Measurements from ENCODE around the gene SLC9B2. TPM values are rescaled to one million over a fixed set of nuclear protein-coding genes. Genes with fewer than 3 reads are reported as not detected.

Gene SLC9B2
- total and polyA plus RNA-seq, 10 of the 15 experiments (the other 5 are each of a cell fraction or from before 2014, with no cell fraction given), result 8.9 to 32.5 (median 25.3) TPM

DNA sequence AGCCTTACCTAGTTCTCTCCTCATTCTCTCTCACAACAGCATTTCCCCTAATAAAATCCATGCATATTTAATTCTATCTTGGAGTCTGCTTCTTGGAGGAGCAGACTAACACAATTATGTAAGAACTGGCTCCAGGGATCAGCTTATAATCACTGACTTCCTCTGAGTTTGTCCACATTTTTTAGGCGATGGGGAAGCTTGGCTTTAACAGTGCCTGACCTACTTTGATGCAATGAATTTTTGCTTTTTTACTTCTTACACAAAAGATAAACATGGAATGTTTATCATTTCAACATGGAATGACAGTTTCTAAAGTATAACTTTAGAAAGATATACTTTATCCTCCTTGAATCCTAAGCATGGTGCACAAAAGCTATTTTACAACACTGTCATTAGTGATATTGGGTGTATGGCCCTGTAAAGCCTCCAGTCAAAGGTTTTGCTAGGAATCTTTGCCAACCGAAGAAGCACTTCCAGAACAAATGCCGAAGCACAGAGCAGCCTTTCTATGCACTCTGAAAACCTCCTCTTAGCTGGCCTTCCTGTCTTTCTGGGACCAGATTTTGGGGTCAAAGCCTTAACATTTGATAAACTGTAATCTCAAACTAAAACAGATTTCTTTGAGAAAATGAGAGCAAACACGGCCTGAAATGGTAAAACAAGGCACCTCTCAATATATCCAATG, 22.3 kb upstream of the SLC9B2 start:
- peak overlapping the region; percentile 57; the same call in 1 of the 2 replicates for H3K27ac ChIP-seq (ENCODE audit: control insufficient read depth, insufficient read depth)
- in situ Hi-C loops (cut with MboI), result loop anchor here (10.0 kb wide), 1 partner anchor 474 kb away; no protein-coding TSS in a partner anchor
- no peak for FAIRE-seq
- peak overlapping the region; percentile 91 for H2AFZ ChIP-seq (ENCODE audit: control insufficient read depth, low read depth, low read length)
- peak overlapping the region; percentile 74 for H3K4me3 ChIP-seq
- no peak for DNase-seq (ENCODE audit: low read depth, low spot score)
- H3K9me3 ChIP-seq (replicated peaks; ENCODE audit: control insufficient read depth, insufficient read depth, low read length), result no peaks in the 10 kb centered on the region
- intact Hi-C loops (cut with micrococcal nuclease; ENCODE audit: unreplicated experiment), result loop anchor here (2.0 to 10.0 kb wide), 3 partner anchors 80 to 414 kb away; partner anchors contain the start of genes SLC9B1 and UBE2D3
- 70% methylated on average over 4 of the region's 4 CpGs for WGBS (ENCODE audit: insufficient coverage, insufficient replicate concordance, low lambda C conversion rate, missing lambda C conversion rate)
- H3K9ac ChIP-seq (ENCODE audit: control insufficient read depth, insufficient read depth, low read length), result peak overlapping the region; percentile 66; the same call in 1 of the 2 replicates
- H3K79me2 ChIP-seq (ENCODE audit: control insufficient read depth, insufficient read depth, low read length), result peaks cover 2% of the 10 kb centered on the region
- H3K4me1 ChIP-seq (ENCODE audit: control insufficient read depth, insufficient read depth, low read length), result peaks cover 4% of the 10 kb centered on the region; the same call in 1 of the 2 replicates
- no peaks in the 10 kb centered on the region for H4K20me1 ChIP-seq (ENCODE audit: control insufficient read depth, insufficient read depth)
- POLR2A ChIA-PET, result interaction anchor here (0.6 to 1.0 kb wide), 2 partner anchors 9 to 668 kb away, joined by 3 to 8 read pairs; no protein-coding TSS in a partner anchor
- H3K27me3 ChIP-seq (replicated peaks in 1 of 2; ENCODE audit: control insufficient read depth in 2 of 2, insufficient read depth in 2 of 2, low read length in 1 of 2), result no peaks in the 10 kb centered on the region
- BruUV-seq (replicated peaks), result no TSS peak
- SMC1A ChIA-PET (ENCODE audit: uncharacterized antibody, unreplicated experiment), result interaction anchor here (1.0 to 4.7 kb wide), 19 partner anchors 7 to 668 kb away, joined by 3 to 16 read pairs (median 4); partner anchors contain the start of gene UBE2D3
- no peak for ATAC-seq
- CTCF ChIA-PET, result interaction anchor here (0.6 to 11.9 kb wide), 37 partner anchors 8 to 687 kb away, joined by 3 to 179 read pairs (median 5); no protein-coding TSS in a partner anchor
- RAD21 ChIA-PET (ENCODE audit: unreplicated experiment), result interaction anchor here (0.6 to 3.6 kb wide), 17 partner anchors 7 to 668 kb away, joined by 3 to 13 read pairs (median 4); partner anchors contain the start of gene UBE2D3
- H3K36me3 ChIP-seq (ENCODE audit: control insufficient read depth in 2 of 2, insufficient read depth in 2 of 2, low read length in 1 of 2), result no peaks in the 10 kb centered on the region
- H3K4me2 ChIP-seq (ENCODE audit: control insufficient read depth, insufficient read depth), result peak overlapping the region; percentile 81
- TF ChIP-seq CHD1 (IDR thresholded peaks at IDR 0.05; ENCODE audit: low read depth, low read length) (no peak), TCF7 (IDR thresholded peaks at IDR 0.05; ENCODE audit: borderline replicate concordance) (no peak), RFX5 (IDR thresholded peaks at IDR 0.05; ENCODE audit: low read depth, low read length) (no peak), ZNF687 (IDR thresholded peaks at IDR 0.05) (no peak), BACH1 (IDR thresholded peaks at IDR 0.05; ENCODE audit: borderline replicate concordance) (no peak), SKIL (IDR thresholded peaks at IDR 0.05; ENCODE audit: low read depth, poor library complexity, severe bottlenecking) (no peak), JUNB (IDR thresholded peaks at IDR 0.05) (no peak)
- TF ChIP-seq, protein P1, sequence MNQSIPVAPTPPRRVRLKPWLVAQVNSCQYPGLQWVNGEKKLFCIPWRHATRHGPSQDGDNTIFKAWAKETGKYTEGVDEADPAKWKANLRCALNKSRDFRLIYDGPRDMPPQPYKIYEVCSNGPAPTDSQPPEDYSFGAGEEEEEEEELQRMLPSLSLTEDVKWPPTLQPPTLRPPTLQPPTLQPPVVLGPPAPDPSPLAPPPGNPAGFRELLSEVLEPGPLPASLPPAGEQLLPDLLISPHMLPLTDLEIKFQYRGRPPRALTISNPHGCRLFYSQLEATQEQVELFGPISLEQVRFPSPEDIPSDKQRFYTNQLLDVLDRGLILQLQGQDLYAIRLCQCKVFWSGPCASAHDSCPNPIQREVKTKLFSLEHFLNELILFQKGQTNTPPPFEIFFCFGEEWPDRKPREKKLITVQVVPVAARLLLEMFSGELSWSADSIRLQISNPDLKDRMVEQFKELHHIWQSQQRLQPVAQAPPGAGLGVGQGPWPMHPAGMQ (IDR thresholded peaks at IDR 0.05; ENCODE audit: borderline replicate concordance), result no peak
- TF ChIP-seq, protein P2, sequence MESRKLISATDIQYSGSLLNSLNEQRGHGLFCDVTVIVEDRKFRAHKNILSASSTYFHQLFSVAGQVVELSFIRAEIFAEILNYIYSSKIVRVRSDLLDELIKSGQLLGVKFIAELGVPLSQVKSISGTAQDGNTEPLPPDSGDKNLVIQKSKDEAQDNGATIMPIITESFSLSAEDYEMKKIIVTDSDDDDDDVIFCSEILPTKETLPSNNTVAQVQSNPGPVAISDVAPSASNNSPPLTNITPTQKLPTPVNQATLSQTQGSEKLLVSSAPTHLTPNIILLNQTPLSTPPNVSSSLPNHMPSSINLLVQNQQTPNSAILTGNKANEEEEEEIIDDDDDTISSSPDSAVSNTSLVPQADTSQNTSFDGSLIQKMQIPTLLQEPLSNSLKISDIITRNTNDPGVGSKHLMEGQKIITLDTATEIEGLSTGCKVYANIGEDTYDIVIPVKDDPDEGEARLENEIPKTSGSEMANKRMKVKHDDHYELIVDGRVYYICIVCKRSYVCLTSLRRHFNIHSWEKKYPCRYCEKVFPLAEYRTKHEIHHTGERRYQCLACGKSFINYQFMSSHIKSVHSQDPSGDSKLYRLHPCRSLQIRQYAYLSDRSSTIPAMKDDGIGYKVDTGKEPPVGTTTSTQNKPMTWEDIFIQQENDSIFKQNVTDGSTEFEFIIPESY (IDR thresholded peaks at IDR 0.05), result no peak
- TF ChIP-seq, protein P3, sequence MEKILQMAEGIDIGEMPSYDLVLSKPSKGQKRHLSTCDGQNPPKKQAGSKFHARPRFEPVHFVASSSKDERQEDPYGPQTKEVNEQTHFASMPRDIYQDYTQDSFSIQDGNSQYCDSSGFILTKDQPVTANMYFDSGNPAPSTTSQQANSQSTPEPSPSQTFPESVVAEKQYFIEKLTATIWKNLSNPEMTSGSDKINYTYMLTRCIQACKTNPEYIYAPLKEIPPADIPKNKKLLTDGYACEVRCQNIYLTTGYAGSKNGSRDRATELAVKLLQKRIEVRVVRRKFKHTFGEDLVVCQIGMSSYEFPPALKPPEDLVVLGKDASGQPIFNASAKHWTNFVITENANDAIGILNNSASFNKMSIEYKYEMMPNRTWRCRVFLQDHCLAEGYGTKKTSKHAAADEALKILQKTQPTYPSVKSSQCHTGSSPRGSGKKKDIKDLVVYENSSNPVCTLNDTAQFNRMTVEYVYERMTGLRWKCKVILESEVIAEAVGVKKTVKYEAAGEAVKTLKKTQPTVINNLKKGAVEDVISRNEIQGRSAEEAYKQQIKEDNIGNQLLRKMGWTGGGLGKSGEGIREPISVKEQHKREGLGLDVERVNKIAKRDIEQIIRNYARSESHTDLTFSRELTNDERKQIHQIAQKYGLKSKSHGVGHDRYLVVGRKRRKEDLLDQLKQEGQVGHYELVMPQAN (conservative IDR thresholded peaks at IDR 0.05), result no peak
